GM06990 (cell line): Measurements from ENCODE around the gene DOCK9.

Experiments
- DNase-seq: peaks from one replicate; pipeline ENCODE4 v3.0.0-alpha.2; 2011; ENCODE audit not compliant: insufficient read length; ENCODE audit errors: extremely low read depth
- H3K27me3 ChIP-seq: replicated peaks from 2 replicates; pipeline ENCODE4 v1.6.0; 2011; ENCODE audit warnings: low read length; ENCODE audit not compliant: control insufficient read depth, insufficient read depth
- H3K36me3 ChIP-seq: 2 replicates; pipeline ENCODE4 v1.5.1; 2011; ENCODE audit warnings: low read length; ENCODE audit not compliant: control insufficient read depth, insufficient read depth
- H3K4me3 ChIP-seq: replicated peaks from 2 replicates; pipeline ENCODE4 v1.5.1; 2011; ENCODE audit warnings: low read depth, mild to moderate bottlenecking, control low read depth, low read length
- TF ChIP-seq, protein P1 (sequence below): IDR thresholded peaks from 2 replicates; pipeline ENCODE4 v1.5.1; 2011; ENCODE audit warnings: low read length, control low read depth, mild to moderate bottlenecking, inconsistent platforms; ENCODE audit not compliant: insufficient read depth, poor library complexity, severe bottlenecking

The DOCK9 gene

DNA sequence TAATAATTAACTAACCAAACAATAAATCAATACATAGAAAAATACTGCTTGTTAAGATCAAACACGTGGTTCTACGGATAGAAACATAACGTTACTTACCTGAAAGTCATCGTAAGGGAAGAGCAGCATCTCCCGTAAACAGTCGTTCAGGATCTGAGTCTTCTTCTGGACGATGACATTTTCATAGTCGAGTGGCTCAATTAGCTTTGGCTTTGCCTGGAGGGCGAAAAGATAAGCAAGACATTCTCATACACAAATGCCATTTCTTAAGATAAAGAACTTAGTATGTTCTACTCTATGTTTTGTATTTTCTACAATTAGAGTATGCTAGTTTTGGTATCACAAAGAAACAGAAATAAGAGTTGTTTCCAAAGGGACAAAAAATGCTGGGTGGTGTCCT, 22.5 kb downstream of the DOCK9 start:
- no peaks in the 10 kb centered on the region for H3K36me3 ChIP-seq
- DNase-seq, result no peak
- TF ChIP-seq, protein P1, sequence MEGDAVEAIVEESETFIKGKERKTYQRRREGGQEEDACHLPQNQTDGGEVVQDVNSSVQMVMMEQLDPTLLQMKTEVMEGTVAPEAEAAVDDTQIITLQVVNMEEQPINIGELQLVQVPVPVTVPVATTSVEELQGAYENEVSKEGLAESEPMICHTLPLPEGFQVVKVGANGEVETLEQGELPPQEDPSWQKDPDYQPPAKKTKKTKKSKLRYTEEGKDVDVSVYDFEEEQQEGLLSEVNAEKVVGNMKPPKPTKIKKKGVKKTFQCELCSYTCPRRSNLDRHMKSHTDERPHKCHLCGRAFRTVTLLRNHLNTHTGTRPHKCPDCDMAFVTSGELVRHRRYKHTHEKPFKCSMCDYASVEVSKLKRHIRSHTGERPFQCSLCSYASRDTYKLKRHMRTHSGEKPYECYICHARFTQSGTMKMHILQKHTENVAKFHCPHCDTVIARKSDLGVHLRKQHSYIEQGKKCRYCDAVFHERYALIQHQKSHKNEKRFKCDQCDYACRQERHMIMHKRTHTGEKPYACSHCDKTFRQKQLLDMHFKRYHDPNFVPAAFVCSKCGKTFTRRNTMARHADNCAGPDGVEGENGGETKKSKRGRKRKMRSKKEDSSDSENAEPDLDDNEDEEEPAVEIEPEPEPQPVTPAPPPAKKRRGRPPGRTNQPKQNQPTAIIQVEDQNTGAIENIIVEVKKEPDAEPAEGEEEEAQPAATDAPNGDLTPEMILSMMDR, result no peak
- no peaks in the 10 kb centered on the region for H3K27me3 ChIP-seq
- no peak overlapping the region for H3K4me3 ChIP-seq

DNA sequence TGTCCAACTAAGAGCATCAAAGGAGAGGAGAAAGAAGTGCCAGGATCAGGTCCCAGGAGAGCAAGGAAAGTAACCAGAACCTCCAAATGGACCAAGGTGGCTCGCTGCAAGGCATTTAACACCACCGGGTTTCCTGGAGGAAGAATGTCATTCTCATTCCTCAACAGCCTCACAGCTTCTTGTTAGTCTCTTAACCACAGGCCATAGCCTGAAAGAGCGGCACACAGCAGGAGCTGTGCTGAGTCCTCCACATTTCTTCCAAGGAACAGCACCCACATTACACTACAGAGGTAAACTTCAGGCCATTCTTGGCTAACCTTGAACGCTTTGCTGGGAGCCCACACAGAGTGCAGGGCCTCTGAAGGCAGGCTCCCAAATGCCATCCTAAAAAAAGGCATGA, 23.6 kb downstream of the DOCK9 start:
- no peaks in the 10 kb centered on the region for H3K27me3 ChIP-seq
- TF ChIP-seq, protein P1, result no peak
- H3K4me3 ChIP-seq, result no peak overlapping the region
- no peaks in the 10 kb centered on the region for H3K36me3 ChIP-seq
- no peak for DNase-seq

DNA sequence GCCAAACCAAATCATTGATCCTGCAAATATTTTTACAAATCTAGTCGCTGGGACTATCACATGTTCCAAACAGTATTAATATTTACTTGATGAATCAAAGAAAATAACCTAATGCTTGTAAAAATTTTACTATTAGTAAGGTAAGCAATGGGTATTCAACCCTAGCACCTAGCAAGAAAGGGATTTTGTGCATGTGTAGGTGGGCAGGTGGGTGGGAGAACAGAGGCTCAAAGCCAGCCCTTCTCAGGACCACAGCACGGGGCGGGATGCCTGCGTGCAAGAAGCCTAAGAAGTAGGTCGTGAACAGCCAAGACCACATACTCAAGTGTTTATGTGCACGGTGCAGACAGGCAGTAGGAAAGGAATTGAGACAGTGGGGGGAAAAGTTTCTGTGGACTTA, 26.6 kb downstream of the DOCK9 start:
- H3K36me3 ChIP-seq, result no peaks in the 10 kb centered on the region
- H3K27me3 ChIP-seq, result no peaks in the 10 kb centered on the region; the same call in 1 of the 2 replicates
- DNase-seq, result no peak
- TF ChIP-seq, protein P1, result no peak
- H3K4me3 ChIP-seq, result no peak overlapping the region

DNA sequence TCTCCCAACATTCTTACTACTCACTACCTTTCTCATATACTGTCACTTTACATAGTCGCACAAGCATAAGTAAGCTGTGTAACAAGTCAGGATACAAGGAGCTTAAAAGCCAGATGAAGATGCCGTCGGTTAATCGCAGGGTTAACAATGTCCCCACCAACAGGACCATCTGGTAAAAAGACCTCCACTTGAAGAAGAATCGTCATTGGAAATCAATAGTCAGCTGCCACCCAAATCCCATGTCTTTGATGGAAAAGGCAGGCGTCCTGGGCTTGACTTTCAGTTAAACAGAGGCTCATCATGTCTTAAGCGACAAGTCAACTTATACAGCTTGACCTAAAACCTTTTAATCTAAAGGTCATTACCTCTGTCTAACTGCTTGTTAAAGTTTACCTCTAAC, 27.2 kb downstream of the DOCK9 start:
- DNase-seq, result no peak
- TF ChIP-seq, protein P1, result no peak
- H3K4me3 ChIP-seq, result no peak overlapping the region
- H3K36me3 ChIP-seq, result no peaks in the 10 kb centered on the region
- H3K27me3 ChIP-seq, result no peaks in the 10 kb centered on the region; the same call in 1 of the 2 replicates

DNA sequence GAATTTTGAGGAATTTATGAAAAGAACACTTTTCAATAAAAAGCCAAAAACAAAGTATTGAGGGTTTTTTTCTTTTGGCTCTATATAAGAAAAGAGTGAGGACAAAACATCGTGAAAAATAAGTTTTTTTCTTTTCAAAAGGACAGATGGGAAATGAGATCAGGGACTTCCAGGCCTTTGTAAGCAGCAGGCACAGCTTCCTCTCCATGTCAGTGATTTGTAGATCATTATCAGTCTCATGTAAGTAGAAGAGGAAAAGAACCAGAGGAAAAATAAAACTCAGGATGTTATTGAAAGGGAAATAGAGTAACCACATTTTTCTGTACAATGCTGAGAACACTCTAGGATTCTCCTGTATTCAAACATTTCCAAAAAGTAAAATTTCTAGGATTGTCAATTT, 29.9 kb downstream of the DOCK9 start:
- no peak for DNase-seq
- no peaks in the 10 kb centered on the region; the same call in 1 of the 2 replicates for H3K27me3 ChIP-seq
- H3K4me3 ChIP-seq, result no peak overlapping the region
- TF ChIP-seq, protein P1, result no peak
- H3K36me3 ChIP-seq, result no peaks in the 10 kb centered on the region

DNA sequence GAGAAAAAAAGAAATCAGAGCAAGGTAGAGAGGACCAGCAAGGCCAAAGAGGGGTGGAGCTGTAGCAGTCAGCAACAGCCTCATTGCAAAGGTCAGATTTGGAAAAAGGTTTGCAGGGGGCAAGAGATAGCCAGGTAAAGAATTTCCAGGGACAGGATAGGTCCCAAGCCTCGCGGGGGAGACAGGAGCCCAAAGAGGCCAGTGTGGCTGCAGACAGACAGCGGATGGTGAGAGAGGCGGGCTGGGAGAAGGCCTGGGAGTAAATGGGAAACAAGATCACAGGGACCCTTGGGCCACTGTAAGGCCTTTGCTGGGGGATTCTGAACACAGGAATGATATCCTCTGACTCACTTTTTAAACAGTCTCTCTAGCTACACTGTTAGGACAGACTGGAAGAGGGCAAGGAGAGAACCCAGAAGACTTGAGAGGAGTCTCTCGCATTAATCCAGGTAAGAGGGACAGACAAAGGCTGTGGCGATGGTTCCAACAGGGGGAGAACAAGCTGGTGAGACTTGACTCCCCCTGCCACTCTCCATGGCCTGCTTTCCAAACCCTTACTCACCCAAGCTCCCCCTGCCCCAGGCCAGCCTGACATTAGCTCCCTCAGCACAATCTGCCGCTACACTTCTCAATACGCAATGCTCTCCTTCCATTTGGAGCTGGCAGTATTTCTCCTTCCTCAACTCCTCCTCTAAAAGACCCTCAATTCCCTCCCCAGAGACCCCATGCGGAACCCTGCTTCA, 31.8 kb downstream of the DOCK9 start:
- Histone ChIP-seq H3K27me3 (no peaks in the 10 kb centered on the region; the same call in 1 of the 2 replicates), H3K4me3 (no peak overlapping the region), H3K36me3 (no peaks in the 10 kb centered on the region)
- TF ChIP-seq, protein P1, result no peak
- no peak for DNase-seq
